Panc1 (cell line): ENCODE results near the gene ZFAND3. TPM values are rescaled to one million over a fixed set of nuclear protein-coding genes. Genes with fewer than 3 reads are reported as not detected.

Experiments used
- ATAC-seq: fragments of 200-7000 bp; cut with Tn5 transposase; 2 replicates; pipeline ENCODE4 v1.9.1; 2020; ENCODE audit warnings: mild to moderate bottlenecking, moderate library complexity
- BruUV-seq: library from RNA; stranded (reverse); fragments of 400-500 nt; replicated peaks from 2 replicates; lab custom pipeline; 2021; lab: Mats Ljungman, UMichigan
- CTCF ChIA-PET: fragments of 300-600 bp; sonication (Branson Sonifier 250); formaldehyde crosslinking; loops from one replicate; lab custom pipeline; 2022; ENCODE audit warnings: antibody characterized with exemption; lab: Charles Lee
- POLR2A ChIA-PET: fragments of 300-600 bp; sonication (Branson Sonifier 250); formaldehyde crosslinking; loops from one replicate; lab custom pipeline; 2022; ENCODE audit warnings: antibody characterized with exemption; lab: Charles Lee
- DNase-seq: peaks from one replicate; pipeline ENCODE4 v3.0.0-alpha.2; 2010; ENCODE audit warnings: low read depth, low spot score
- H3K27ac ChIP-seq: 2 replicates; pipeline ENCODE4 v1.5.1; 2011; ENCODE audit warnings: mild to moderate bottlenecking, low read length, inconsistent platforms
- H3K27me3 ChIP-seq: fragments of 200-500 bp; sonication (Bioruptor generic); 2 replicates; pipeline ENCODE4 v1.6.0; 2014; ENCODE audit warnings: low read length, inconsistent platforms; ENCODE audit not compliant: control insufficient read depth, insufficient read depth
- H3K36me3 ChIP-seq: fragments of 200-500 bp; sonication (Bioruptor generic); 2 replicates; pipeline ENCODE4 v1.5.1; 2014; ENCODE audit warnings: inconsistent platforms, mild to moderate bottlenecking, low read length, moderate library complexity; ENCODE audit not compliant: control insufficient read depth, insufficient read depth
- H3K4me1 ChIP-seq: 2 replicates; pipeline ENCODE4 v1.5.1; 2011; ENCODE audit warnings: inconsistent platforms, mild to moderate bottlenecking, low read length, moderate library complexity; ENCODE audit not compliant: control insufficient read depth, insufficient read depth
- H3K4me3 ChIP-seq, 2 experiments: 2 replicates each; pipeline ENCODE4 v1.5.1; 2011 to 2012; ENCODE audit warnings: low read depth in 2 of 2, low read length in 2 of 2, mild to moderate bottlenecking in 2 of 2, inconsistent platforms in 1 of 2, moderate library complexity in 1 of 2
- H3K9me3 ChIP-seq: fragments of 200-500 bp; sonication (Bioruptor generic); 2 replicates; pipeline ENCODE4 v1.5.1; 2014; ENCODE audit warnings: low read depth, mild to moderate bottlenecking, inconsistent platforms, low read length, moderate library complexity; ENCODE audit not compliant: control insufficient read depth, insufficient read depth
- CTCF ChIP-seq: fragments of 450-650 bp; IDR thresholded peaks from 2 replicates; pipeline ENCODE4 v1.5.1; 2017; ENCODE audit warnings: mild to moderate bottlenecking
- POLR2AphosphoS5 ChIP-seq: IDR thresholded peaks from 2 replicates; pipeline ENCODE4 v1.6.1; 2012; ENCODE audit warnings: mild to moderate bottlenecking, low read depth, low read length, moderate library complexity
- REST ChIP-seq, 2 experiments: IDR thresholded peaks; 2 replicates each; pipeline ENCODE4 v1.6.1; 2011 to 2012; ENCODE audit warnings: low read depth in 2 of 2, control low read depth in 1 of 2, low read length in 1 of 2, mild to moderate bottlenecking in 1 of 2, moderate library complexity in 1 of 2; ENCODE audit not compliant: insufficient read depth in 1 of 2
- SIN3A ChIP-seq: IDR thresholded peaks from 2 replicates; pipeline ENCODE4 v1.6.1; 2012; ENCODE audit warnings: low read depth, mild to moderate bottlenecking, low read length, moderate library complexity, borderline replicate concordance; ENCODE audit not compliant: insufficient read depth
- TCF7L2 ChIP-seq: IDR thresholded peaks from 2 replicates; pipeline ENCODE4 v1.6.1; 2011; ENCODE audit warnings: mild to moderate bottlenecking, low read depth, low read length, inconsistent platforms
- in situ Hi-C: cut with HindIII; loops from 2 replicates; pipeline ENCODE4 v1.10.0; 2016; ENCODE audit warnings: low sequenced_read_pairs, low pct_unique_long_range_greater_than_20kb
- intact Hi-C: fragments of 100-400 bp; cut with micrococcal nuclease; formaldehyde crosslinking; loops from one replicate; pipeline ENCODE4 v1.10.0; 2022; ENCODE audit not compliant: unreplicated experiment
- total RNA-seq: library from RNA; stranded (reverse); gene quantifications from one replicate; pipeline ENCODE4 v1.2.1, GENCODE V29; 2021; ENCODE audit not compliant: unreplicated experiment

Gene ZFAND3
- total RNA-seq, 1 experiment from 2014 or later: 95.9 TPM

GRCh38 chr6:38137608-38138265 lies 318.2 kb downstream of the ZFAND3 start:
- ChIA-PET CTCF (no interaction called here), POLR2A (interaction anchor here (0.6 kb wide), 1 partner anchor 538 kb away, joined by 6 read pairs; no protein-coding TSS in a partner anchor)
- no peak overlapping the region for H3K27ac ChIP-seq
- H3K27me3 ChIP-seq: no peaks in the 10 kb centered on the region
- in situ Hi-C loops: no loop called here
- BruUV-seq: no TSS peak
- H3K36me3 ChIP-seq: no peaks in the 10 kb centered on the region
- DNase-seq (no peak), ATAC-seq (no peak)
- no peak overlapping the region for H3K4me3 ChIP-seq
- no peaks in the 10 kb centered on the region for H3K4me1 ChIP-seq
- intact Hi-C loops: no loop called here
- TF ChIP-seq POLR2AphosphoS5 (no peak), CTCF (no peak), TCF7L2 (no peak), SIN3A (no peak), REST (IDR thresholded peaks at IDR 0.05; ENCODE audit: insufficient read depth in 1 of 2, low read depth in 2 of 2, low read length in 1 of 2) (no peak)
- H3K9me3 ChIP-seq: no peaks in the 10 kb centered on the region

- Histone ChIP-seq H3K36me3 (no peaks in the 10 kb centered on the region), H3K9me3 (no peaks in the 10 kb centered on the region), H3K27ac (no peak overlapping the region), H3K4me1 (no peaks in the 10 kb centered on the region), H3K27me3 (no peaks in the 10 kb centered on the region), H3K4me3 (no peak overlapping the region)
- ATAC-seq (no peak), DNase-seq (no peak)
- ChIA-PET CTCF (interaction anchor here (0.7 kb wide), 1 partner anchor 372 kb away, joined by 3 read pairs; no protein-coding TSS in a partner anchor), POLR2A (no interaction called here)
- no TSS peak for BruUV-seq
- intact Hi-C loops (no loop called here), in situ Hi-C loops (no loop called here)
- no peak for TF ChIP-seq POLR2AphosphoS5
- TF ChIP-seq CTCF: no peak
- TF ChIP-seq SIN3A: no peak
- TF ChIP-seq REST (IDR thresholded peaks at IDR 0.05; ENCODE audit: insufficient read depth in 1 of 2, low read depth in 2 of 2, low read length in 1 of 2): no peak
- no peak for TF ChIP-seq TCF7L2
Measured at GRCh38 chr6:38138374-38138773, 318.8 kb downstream of the ZFAND3 start.
